Epithelial cell of proximal tubule (primary cell): ENCODE data around the gene GDAP2. TPM values are rescaled to one million over a fixed set of nuclear protein-coding genes. Genes with fewer than 3 reads are reported as not detected.

Experiments
- DNase-seq: peaks from one replicate; pipeline ENCODE4 v3.0.0-alpha.2; 2011; ENCODE audit warnings: low read depth
- H3K4me3 ChIP-seq: 2 replicates; pipeline ENCODE4 v1.5.1; 2011; ENCODE audit warnings: low read depth, mild to moderate bottlenecking, low read length
- CTCF ChIP-seq: conservative IDR thresholded peaks from 2 replicates; pipeline ENCODE4 v1.5.1; 2012; ENCODE audit warnings: low read depth, mild to moderate bottlenecking, low read length
- total RNA-seq: library from RNA; depleted of rRNA; stranded (reverse); fragments of >200 nt; gene quantifications from 2 replicates; pipeline ENCODE4 v1.2.3, GENCODE V29; 2015

GDAP2 gene
- total RNA-seq, 1 donor from 2014 or later = 13.8 TPM

- no peak overlapping the region for H3K4me3 ChIP-seq
- no peak for TF ChIP-seq CTCF
- no peak for DNase-seq
Measured at GRCh38 chr1:117964290-117965038, 35.0 kb upstream of the GDAP2 start.

GRCh38 chr1:117959364-117959763, 29.9 kb upstream of the GDAP2 start:
- no peak for DNase-seq
- no peak for TF ChIP-seq CTCF
- H3K4me3 ChIP-seq = no peak overlapping the region

- no peak for TF ChIP-seq CTCF
- DNase-seq = no peak
Measured at GRCh38 chr1:117952386-117952785, 23.0 kb upstream of the GDAP2 start.

GRCh38 chr1:117942293-117942692, 12.9 kb upstream of the GDAP2 start:
- TF ChIP-seq CTCF = no peak
- no peak overlapping the region for H3K4me3 ChIP-seq
- DNase-seq = no peak

More at GRCh38 chr1:117952386-117952785, 23.0 kb upstream of the GDAP2 start:
- H3K4me3 ChIP-seq = no peak overlapping the region

DNA sequence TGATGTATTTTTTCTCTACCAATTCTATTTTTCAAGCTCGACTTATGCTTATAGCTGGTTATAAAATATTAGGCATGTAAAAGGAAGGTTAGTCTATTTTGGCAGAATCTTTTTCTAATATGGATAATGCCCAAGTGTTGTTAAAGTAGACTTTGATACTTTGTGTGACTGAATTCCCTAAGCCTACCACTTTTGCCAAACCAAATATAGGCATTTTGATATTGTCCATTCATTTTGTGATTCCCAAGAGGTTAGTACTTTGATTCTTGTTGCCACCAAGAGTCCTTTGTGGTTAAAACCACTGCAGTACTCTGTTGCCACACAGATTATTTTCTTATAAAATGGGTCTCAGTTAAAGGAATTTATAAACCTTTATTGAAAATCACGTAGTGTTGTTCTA, 4.3 kb upstream of the GDAP2 start:
- no peak for TF ChIP-seq CTCF
- H3K4me3 ChIP-seq = no peak overlapping the region
- DNase-seq = no peak

- no peak for DNase-seq
- no peak overlapping the region for H3K4me3 ChIP-seq
- TF ChIP-seq CTCF = no peak
Measured at GRCh38 chr1:117932576-117932975, 3.2 kb upstream of the GDAP2 start.

GRCh38 chr1:117930484-117930883, 1.1 kb upstream of the GDAP2 start:
- TF ChIP-seq CTCF = no peak
- DNase-seq = peak; percentile 2

More at GRCh38 chr1:117930484-117930883, 1.1 kb upstream of the GDAP2 start:
- H3K4me3 ChIP-seq = peak overlapping the region; percentile 97
